HG03039 (cell line): ENCODE measurements around the gene SMYD5.

Experiments used
- ATAC-seq: cut with Tn5 transposase; IDR thresholded peaks from one replicate; pipeline ENCODE4 v1.9.1; 2021; ENCODE audit warnings: mild to moderate bottlenecking, moderate library complexity; ENCODE audit not compliant: unreplicated experiment

Gene SMYD5

GRCh38 chr2:73203055-73203681, 10.9 kb upstream of the SMYD5 start:
- no peak for ATAC-seq

- no peak for ATAC-seq
Measured at GRCh38 chr2:73205611-73206010, 8.4 kb upstream of the SMYD5 start.

DNA sequence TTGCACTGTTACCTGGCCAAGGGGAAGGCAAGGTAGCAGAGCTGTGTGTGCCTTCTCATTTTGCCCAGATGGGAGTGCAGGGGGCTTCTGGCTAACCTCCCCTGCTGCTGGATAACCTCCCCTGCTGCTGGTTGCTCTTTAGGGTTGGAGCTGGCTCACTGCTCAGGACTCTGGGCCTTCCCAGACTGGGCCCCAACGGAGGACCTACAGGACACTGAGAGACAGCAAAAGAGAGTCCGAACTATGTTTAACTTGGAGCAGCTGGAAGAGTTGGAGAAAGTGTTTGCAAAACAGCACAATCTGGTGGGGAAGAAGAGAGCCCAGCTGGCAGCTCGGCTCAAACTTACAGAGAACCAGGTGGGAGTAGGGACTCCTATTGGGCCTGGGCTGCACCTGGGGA, 5.8 kb upstream of the SMYD5 start:
- no peak for ATAC-seq

GRCh38 chr2:73210019-73210418, 4.0 kb upstream of the SMYD5 start:
- no peak for ATAC-seq

GRCh38 chr2:73210696-73211095, 3.3 kb upstream of the SMYD5 start:
- ATAC-seq: no peak

DNA sequence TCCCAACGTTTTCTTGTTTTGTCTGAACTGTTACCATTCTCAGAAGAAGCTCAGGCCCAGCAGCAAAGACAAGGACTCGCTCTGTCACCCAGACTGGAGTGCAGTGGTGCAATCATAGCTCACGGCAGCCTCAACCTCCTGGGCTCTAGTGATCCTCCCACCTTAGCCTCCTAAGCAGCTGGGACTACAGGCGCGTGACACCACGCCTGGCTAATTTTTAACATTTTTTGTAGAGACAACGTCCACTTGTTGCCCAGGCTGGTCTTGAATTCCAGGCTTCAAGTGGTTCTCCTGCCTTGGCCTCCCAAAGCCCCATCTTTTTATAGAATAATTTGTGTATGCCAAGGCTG, 2.0 kb upstream of the SMYD5 start:
- ATAC-seq: no peak

DNA sequence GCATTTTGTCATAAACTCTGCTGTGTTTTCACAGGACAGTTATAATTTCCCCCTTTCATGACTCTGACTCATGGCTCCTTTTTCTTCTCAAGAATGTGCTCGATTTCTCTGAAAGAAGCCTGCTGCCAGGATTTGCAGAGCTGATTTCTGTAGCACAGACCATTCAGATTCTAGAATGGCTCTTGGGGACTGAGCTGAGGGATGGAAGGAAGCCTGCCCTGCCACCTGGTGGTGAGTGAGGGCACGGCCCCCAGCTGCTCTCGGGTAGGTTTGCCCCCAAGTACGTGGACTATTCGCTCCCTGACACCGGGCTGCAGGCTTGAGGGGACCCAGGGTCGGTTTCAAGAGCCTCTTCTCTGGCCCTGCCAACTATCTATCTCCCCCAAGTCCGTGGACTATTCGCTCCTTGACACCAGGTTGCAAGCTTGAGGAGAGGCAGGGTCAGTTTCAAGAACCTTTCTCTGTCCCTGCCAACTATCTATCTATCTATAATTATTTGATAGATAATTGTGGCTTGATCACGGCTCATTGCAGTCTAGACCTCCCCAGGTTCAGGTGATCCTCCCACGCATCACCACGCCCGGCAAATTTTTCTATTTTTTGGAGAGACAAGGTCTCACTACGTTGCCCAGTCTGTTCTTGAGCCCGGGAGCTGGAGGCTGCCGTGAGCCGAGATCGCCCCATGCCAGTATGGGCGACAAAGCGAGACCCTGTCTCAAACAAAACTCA, 1.4 kb upstream of the SMYD5 start:
- ATAC-seq: peak; percentile 56

DNA sequence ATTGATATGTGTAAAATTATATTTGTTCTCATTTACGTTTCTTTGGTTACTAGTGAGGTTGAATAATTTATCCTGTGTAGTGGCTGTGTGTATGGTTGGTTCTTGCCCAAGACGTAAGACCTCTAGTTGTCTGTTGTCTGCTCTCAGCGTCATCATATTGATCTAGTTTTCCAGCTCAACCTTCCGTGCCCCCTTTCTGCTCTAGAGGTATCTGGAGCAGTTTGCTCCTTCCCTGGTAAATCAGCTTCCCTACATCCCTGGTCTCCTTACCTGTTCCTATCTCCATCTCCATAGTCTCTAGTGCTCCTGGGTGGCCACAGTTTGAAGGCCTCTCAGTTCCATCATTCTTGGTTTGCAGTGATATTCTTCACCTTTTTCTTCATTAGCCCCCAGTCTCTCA, 1.2 kb downstream of the SMYD5 start:
- no peak for ATAC-seq

DNA sequence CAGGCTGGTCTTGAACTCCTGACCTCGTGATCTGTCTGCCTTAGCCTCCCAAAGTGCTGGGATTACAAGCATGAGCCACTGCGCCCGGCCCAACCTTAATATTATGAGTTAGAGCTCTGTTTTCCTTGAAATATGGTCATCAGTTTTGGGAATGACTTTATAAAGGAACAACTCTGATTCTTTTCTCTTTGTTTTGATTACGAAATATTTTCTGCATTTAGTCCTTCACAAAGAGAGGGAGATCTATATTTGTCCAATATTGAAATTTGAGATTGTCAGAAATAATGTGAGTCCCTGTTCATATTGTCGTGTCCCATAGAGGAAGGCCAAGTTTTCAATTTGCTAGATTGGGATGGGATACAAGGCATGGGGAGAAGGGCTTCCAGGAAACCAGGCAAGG, 3.1 kb downstream of the SMYD5 start:
- no peak for ATAC-seq

GRCh38 chr2:73217826-73218225, 3.8 kb downstream of the SMYD5 start:
- no peak for ATAC-seq

GRCh38 chr2:73218298-73218697, 4.3 kb downstream of the SMYD5 start:
- ATAC-seq: no peak

- ATAC-seq: no peak
Measured at GRCh38 chr2:73223821-73224220, 9.8 kb downstream of the SMYD5 start.

- no peak for ATAC-seq
Measured at GRCh38 chr2:73225513-73226360, 11.7 kb downstream of the SMYD5 start.

- ATAC-seq: no peak
Measured at GRCh38 chr2:73227086-73227485, 13.0 kb downstream of the SMYD5 start.

DNA sequence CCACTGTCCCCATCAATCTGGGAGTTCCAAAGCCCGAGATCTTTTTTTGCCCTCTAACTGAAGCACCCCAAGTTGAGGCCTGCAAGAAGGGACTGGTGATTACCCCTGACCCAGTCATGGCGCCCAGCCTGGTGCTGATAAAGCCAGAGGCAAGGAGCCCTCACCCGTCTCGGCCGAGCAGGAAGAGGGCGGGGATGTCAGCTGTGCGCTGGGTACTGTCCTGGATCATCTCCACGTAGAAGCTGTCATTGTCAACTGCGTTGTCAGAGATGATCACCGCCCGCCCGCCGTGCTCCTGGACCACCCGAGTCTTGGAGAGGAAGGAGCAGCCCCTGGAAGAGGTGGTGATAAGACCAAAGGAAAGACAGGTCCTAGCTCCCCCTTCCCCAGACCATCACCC, 14.6 kb downstream of the SMYD5 start:
- no peak for ATAC-seq

DNA sequence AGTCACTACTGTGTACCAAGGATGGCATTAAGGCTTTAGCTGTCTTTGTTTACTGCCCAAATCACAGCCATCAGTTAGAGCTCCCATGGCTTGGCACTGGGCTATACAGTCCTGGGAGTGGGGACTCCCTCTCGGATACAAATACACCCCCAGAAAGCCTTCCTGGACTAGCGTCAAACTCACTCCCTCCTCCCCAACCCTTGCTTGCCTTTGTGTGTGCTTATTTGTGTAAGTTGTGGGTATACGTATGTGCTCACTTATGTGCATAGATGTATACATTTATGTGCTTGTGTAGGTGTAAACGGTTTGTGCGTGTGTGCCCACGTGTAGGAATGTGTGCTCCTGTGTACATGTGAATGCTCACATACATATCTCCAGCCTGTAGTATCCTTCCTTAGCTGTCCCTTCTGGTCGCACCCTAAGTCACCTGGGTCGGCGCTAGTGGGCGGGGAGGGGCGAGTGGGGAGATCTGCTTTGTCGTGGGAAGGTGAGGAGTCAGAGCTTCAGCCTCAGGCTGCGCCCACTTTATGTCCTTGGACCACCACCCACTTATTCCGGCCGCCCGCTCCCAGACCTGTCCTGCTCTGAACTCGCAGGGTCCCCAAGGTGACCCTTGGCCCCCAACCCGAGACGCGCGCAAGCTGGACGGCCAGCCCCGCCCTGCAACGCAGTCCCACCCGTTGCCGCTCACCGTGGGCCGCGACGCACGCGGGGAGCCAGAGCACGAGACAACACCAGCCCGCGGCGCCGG, 18.5 kb downstream of the SMYD5 start:
- ATAC-seq: no peak

GRCh38 chr2:73233154-73233931, 19.3 kb downstream of the SMYD5 start, which contains the start of gene PRADC1:
TSS of gene PRADC1 (minus strand) at chr2:73233239. CDS start at chr2:73233160, 79 bp downstream.
- ATAC-seq: peak; percentile 91

DNA sequence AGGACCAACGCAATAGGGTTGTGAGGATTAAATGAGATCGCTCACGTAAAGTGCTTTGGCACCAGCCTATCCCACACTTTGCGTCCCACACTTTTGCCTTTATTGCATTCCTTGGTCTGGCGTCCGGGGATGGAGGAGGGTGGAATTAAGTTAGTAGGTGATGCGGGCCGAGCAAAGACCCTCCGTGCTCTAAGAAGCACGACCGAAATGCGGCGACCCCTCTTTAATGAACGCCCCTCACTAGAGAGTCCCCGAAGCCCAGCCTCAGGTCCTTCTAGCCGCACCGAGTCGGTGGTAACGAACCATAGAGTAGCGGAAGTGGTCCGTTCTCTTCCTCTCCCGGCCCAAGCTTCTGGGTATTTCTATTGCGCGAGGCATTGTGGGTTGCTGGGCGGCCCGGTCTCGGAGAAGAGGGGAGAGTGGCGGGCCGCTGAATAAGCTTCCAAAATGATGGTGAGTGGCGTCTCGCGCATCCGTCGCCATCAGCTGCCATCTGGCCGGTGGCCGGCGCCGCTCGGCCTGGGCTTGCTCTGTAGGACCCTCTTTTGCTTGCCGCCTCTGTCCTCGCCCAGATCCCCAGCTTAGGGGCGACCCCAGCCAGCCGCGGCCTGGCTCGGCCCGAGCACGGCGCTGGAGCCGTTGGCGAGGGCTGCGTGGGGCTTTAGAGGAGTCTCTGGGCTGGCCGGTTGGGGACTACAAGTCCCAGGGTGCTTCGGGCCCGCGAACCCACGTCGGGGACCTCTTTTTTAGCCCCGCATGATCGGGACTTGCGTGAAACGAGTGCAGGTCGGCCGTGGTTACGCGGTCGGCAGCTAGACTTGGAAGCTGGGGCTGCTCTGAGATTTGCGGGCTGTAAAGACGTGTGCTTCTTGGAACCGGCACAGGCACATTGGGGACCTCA, 20.1 kb downstream of the SMYD5 start, which contains the start of gene CCT7:
Gene CCT7 (plus strand): TSS at position 377 of the 901 bp plus-strand sequence. CDS start 71 bp downstream, at position 448.
- peak; percentile 52 for ATAC-seq
